Measurements from ENCODE around the gene MYL12A. TPM values are rescaled to one million over a fixed set of nuclear protein-coding genes. Genes with fewer than 3 reads are reported as not detected.

The MYL12A gene
- total RNA-seq, 1 donor from 2014 or later, result 481 TPM

GRCh38 chr18:3265564-3266033, 18.0 kb downstream of the MYL12A start:
- H3K27ac ChIP-seq, result no peak overlapping the region
- H3K4me1 ChIP-seq, result peaks cover 80% of the 10 kb centered on the region

GRCh38 chr18:3266062-3266608, 18.5 kb downstream of the MYL12A start:
- Histone ChIP-seq H3K4me1 (peaks cover 78% of the 10 kb centered on the region), H3K36me3 (no peaks in the 10 kb centered on the region), H3K27me3 (ENCODE audit: low read depth) (no peaks in the 10 kb centered on the region), H3K4me3 (no peak overlapping the region), H3K9me3 (no peaks in the 10 kb centered on the region), H3K27ac (no peak overlapping the region)
- no peak for TF ChIP-seq CTCF (IDR thresholded peaks at IDR 0.05)
- intact Hi-C loops (cut with DNase I), result no loop called here
- ATAC-seq (no peak), DNase-seq (no peak)

More at GRCh38 chr18:3265564-3266033, 18.0 kb downstream of the MYL12A start:
- Histone ChIP-seq H3K4me3 (no peak overlapping the region), H3K27me3 (ENCODE audit: low read depth) (no peaks in the 10 kb centered on the region), H3K36me3 (no peaks in the 10 kb centered on the region), H3K9me3 (no peaks in the 10 kb centered on the region)
- TF ChIP-seq CTCF (IDR thresholded peaks at IDR 0.05), result no peak
- ATAC-seq (no peak), DNase-seq (no peak)
- intact Hi-C loops (cut with DNase I), result no loop called here

- intact Hi-C loops (cut with DNase I), result no loop called here
- Histone ChIP-seq H3K4me3 (no peak overlapping the region), H3K36me3 (peaks cover 10% of the 10 kb centered on the region), H3K9me3 (no peaks in the 10 kb centered on the region), H3K27ac (no peak overlapping the region), H3K4me1 (peaks cover 77% of the 10 kb centered on the region), H3K27me3 (ENCODE audit: low read depth) (no peaks in the 10 kb centered on the region)
- DNase-seq, result no peak
- no peak for ATAC-seq
- no peak for TF ChIP-seq CTCF (IDR thresholded peaks at IDR 0.05)
These were observed 20.7 kb downstream of the MYL12A start for GRCh38 chr18:3268306-3268705.

- Histone ChIP-seq H3K4me1 (peaks cover 66% of the 10 kb centered on the region), H3K27ac (no peak overlapping the region), H3K36me3 (peaks cover 21% of the 10 kb centered on the region), H3K9me3 (no peaks in the 10 kb centered on the region), H3K4me3 (no peak overlapping the region), H3K27me3 (ENCODE audit: low read depth) (no peaks in the 10 kb centered on the region)
- DNase-seq (no peak), ATAC-seq (peak; percentile 42 to 44)
- TF ChIP-seq CTCF (IDR thresholded peaks at IDR 0.05), result no peak
- intact Hi-C loops (cut with DNase I), result no loop called here
These were observed 21.8 kb downstream of the MYL12A start for GRCh38 chr18:3269241-3269913.

GRCh38 chr18:3269914-3270299, 22.3 kb downstream of the MYL12A start:
- H3K27ac ChIP-seq, result no peak overlapping the region
- DNase-seq, result no peak

More at GRCh38 chr18:3269914-3270299, 22.3 kb downstream of the MYL12A start:
- Histone ChIP-seq H3K4me1 (peaks cover 61% of the 10 kb centered on the region), H3K36me3 (peaks cover 27% of the 10 kb centered on the region), H3K4me3 (no peak overlapping the region), H3K9me3 (no peaks in the 10 kb centered on the region), H3K27me3 (ENCODE audit: low read depth) (no peaks in the 10 kb centered on the region)
- no peak for ATAC-seq
- intact Hi-C loops (cut with DNase I), result no loop called here
- TF ChIP-seq CTCF (IDR thresholded peaks at IDR 0.05), result no peak

All from lower lobe of right lung (tissue), 2 donors.